ENCODE data around the gene CBR1.

DNA sequence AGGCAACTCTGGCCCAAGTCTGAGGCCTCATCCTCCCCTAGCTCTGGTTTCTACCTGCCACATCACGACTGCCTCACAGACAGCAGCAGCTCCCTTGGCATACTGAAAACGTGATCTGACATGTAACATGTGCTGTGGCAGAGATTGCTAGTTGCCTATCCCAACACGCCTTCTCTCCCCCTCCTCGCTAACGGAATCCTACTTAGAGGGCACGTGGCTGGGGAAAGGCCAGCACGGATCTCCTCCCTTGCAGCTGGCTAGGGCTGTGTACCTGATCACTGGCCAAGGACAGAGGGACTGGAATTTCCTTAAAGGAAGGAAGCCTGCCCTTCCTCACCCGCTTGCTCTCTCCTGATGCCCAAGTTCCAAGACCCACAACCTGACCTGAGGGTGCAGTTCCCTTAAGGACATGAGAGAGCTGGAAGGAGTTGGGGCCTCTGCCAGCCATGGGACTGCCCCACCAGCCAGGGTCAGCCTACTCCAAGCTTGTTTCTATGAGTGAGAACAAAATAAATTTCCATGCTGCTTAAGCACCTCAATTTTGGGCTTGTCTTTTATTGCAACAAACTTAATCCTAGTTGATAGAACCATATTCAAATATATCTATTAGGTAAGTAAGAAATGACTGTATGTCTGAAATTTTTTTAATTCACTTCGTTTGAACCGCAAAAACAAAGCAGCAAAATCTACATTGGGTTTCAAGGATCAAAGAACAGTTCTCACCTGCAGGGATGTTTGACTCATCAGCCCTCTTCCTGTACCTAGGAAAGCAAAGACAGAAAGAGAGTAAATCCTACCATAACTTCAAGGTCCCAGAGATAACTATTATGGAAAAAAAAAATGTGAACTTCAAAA, 16.7 kb upstream of the CBR1 start:
- TF ChIP-seq, protein P1, sequence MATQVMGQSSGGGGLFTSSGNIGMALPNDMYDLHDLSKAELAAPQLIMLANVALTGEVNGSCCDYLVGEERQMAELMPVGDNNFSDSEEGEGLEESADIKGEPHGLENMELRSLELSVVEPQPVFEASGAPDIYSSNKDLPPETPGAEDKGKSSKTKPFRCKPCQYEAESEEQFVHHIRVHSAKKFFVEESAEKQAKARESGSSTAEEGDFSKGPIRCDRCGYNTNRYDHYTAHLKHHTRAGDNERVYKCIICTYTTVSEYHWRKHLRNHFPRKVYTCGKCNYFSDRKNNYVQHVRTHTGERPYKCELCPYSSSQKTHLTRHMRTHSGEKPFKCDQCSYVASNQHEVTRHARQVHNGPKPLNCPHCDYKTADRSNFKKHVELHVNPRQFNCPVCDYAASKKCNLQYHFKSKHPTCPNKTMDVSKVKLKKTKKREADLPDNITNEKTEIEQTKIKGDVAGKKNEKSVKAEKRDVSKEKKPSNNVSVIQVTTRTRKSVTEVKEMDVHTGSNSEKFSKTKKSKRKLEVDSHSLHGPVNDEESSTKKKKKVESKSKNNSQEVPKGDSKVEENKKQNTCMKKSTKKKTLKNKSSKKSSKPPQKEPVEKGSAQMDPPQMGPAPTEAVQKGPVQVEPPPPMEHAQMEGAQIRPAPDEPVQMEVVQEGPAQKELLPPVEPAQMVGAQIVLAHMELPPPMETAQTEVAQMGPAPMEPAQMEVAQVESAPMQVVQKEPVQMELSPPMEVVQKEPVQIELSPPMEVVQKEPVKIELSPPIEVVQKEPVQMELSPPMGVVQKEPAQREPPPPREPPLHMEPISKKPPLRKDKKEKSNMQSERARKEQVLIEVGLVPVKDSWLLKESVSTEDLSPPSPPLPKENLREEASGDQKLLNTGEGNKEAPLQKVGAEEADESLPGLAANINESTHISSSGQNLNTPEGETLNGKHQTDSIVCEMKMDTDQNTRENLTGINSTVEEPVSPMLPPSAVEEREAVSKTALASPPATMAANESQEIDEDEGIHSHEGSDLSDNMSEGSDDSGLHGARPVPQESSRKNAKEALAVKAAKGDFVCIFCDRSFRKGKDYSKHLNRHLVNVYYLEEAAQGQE (IDR thresholded peaks at IDR 0.05; ENCODE audit: insufficient read depth in 1 of 2, low read depth in 2 of 2, low read length in 1 of 2), result no peak
- TF ChIP-seq CTCF (IDR thresholded peaks at IDR 0.05), result no peak

Data from Panc1 (cell line).